ENCODE measurements around the gene ARHGEF16.

Gene ARHGEF16

GRCh38 chr1:3411806-3412205, 42.7 kb upstream of the ARHGEF16 start:
- Histone ChIP-seq H3K79me2 (ENCODE audit: insufficient read depth, low read depth) (no peaks in the 10 kb centered on the region), H3K36me3 (ENCODE audit: insufficient read depth) (no peaks in the 10 kb centered on the region), H3K27me3 (ENCODE audit: insufficient read depth, low read depth) (peaks cover 49% of the 10 kb centered on the region), H2AFZ (ENCODE audit: low read depth) (no peak overlapping the region), H3K4me3 (IDR thresholded peaks at IDR 0.05; ENCODE audit: insufficient read depth, low read depth, low read length) (no peak overlapping the region), H3K4me1 (ENCODE audit: low read depth, poor library complexity, severe bottlenecking) (no peaks in the 10 kb centered on the region), H3K27ac (no peak overlapping the region), H3K4me2 (no peak overlapping the region), H4K20me1 (ENCODE audit: insufficient read depth) (no peaks in the 10 kb centered on the region), H3K9ac (no peak overlapping the region)
- no peak for TF ChIP-seq CTCF (conservative IDR thresholded peaks at IDR 0.05; ENCODE audit: low read depth, low read length)

GRCh38 chr1:3412376-3412775, 42.1 kb upstream of the ARHGEF16 start:
- Histone ChIP-seq H3K36me3 (ENCODE audit: insufficient read depth) (no peaks in the 10 kb centered on the region), H4K20me1 (ENCODE audit: insufficient read depth) (no peaks in the 10 kb centered on the region), H3K4me3 (IDR thresholded peaks at IDR 0.05; ENCODE audit: insufficient read depth, low read depth, low read length) (no peak overlapping the region), H3K4me1 (ENCODE audit: low read depth, poor library complexity, severe bottlenecking) (no peaks in the 10 kb centered on the region), H3K27me3 (ENCODE audit: insufficient read depth, low read depth) (peaks cover 45% of the 10 kb centered on the region), H3K4me2 (no peak overlapping the region), H2AFZ (ENCODE audit: low read depth) (no peak overlapping the region), H3K9ac (no peak overlapping the region), H3K27ac (no peak overlapping the region), H3K79me2 (ENCODE audit: insufficient read depth, low read depth) (no peaks in the 10 kb centered on the region)
- TF ChIP-seq CTCF (conservative IDR thresholded peaks at IDR 0.05; ENCODE audit: low read depth, low read length), result no peak

GRCh38 chr1:3413975-3414710, 40.3 kb upstream of the ARHGEF16 start:
- H3K79me2 ChIP-seq (ENCODE audit: insufficient read depth, low read depth), result no peaks in the 10 kb centered on the region
- H3K4me1 ChIP-seq (ENCODE audit: low read depth, poor library complexity, severe bottlenecking), result no peaks in the 10 kb centered on the region
- peaks cover 46% of the 10 kb centered on the region for H3K27me3 ChIP-seq (ENCODE audit: insufficient read depth, low read depth)
- H3K4me2 ChIP-seq, result no peak overlapping the region
- no peak overlapping the region for H2AFZ ChIP-seq (ENCODE audit: low read depth)
- H4K20me1 ChIP-seq (ENCODE audit: insufficient read depth), result no peaks in the 10 kb centered on the region
- H3K4me3 ChIP-seq (IDR thresholded peaks at IDR 0.05; ENCODE audit: insufficient read depth, low read depth, low read length), result no peak overlapping the region
- H3K36me3 ChIP-seq (ENCODE audit: insufficient read depth), result no peaks in the 10 kb centered on the region
- no peak overlapping the region for H3K27ac ChIP-seq
- no peak overlapping the region for H3K9ac ChIP-seq
- TF ChIP-seq CTCF (conservative IDR thresholded peaks at IDR 0.05; ENCODE audit: low read depth, low read length), result no peak

- H2AFZ ChIP-seq (ENCODE audit: low read depth), result no peak overlapping the region
- H3K9ac ChIP-seq, result no peak overlapping the region
- H3K4me3 ChIP-seq (IDR thresholded peaks at IDR 0.05; ENCODE audit: insufficient read depth, low read depth, low read length), result no peak overlapping the region
- no peaks in the 10 kb centered on the region for H3K79me2 ChIP-seq (ENCODE audit: insufficient read depth, low read depth)
- no peaks in the 10 kb centered on the region for H3K4me1 ChIP-seq (ENCODE audit: low read depth, poor library complexity, severe bottlenecking)
- H3K4me2 ChIP-seq, result no peak overlapping the region
- no peak for TF ChIP-seq CTCF (conservative IDR thresholded peaks at IDR 0.05; ENCODE audit: low read depth, low read length)
- H4K20me1 ChIP-seq (ENCODE audit: insufficient read depth), result no peaks in the 10 kb centered on the region
- H3K27me3 ChIP-seq (ENCODE audit: insufficient read depth, low read depth), result peaks cover 59% of the 10 kb centered on the region
- no peak overlapping the region for H3K27ac ChIP-seq
- no peaks in the 10 kb centered on the region for H3K36me3 ChIP-seq (ENCODE audit: insufficient read depth)
Measured at GRCh38 chr1:3415260-3416090, 39.0 kb upstream of the ARHGEF16 start.
